GM21717 (cell line): Measurements from ENCODE around the gene ANKFN1.
A peak's percentile ranks its signal among the peaks of the same experiment; 100 is the strongest.

Source experiments
- ATAC-seq: cut with Tn5 transposase; IDR thresholded peaks from one replicate; pipeline ENCODE4 v1.9.1; 2021; ENCODE audit warnings: mild to moderate bottlenecking, moderate library complexity; ENCODE audit not compliant: unreplicated experiment

ANKFN1 gene

GRCh38 chr17:56497132-56497531 lies 343.9 kb downstream of the ANKFN1 start:
- ATAC-seq, result no peak

- no peak for ATAC-seq
These were observed 346.6 kb downstream of the ANKFN1 start for GRCh38 chr17:56499799-56500388.

GRCh38 chr17:56502120-56502654 lies 348.9 kb downstream of the ANKFN1 start:
- no peak for ATAC-seq

- ATAC-seq, result peak; percentile 64
These were observed 352.0 kb downstream of the ANKFN1 start for GRCh38 chr17:56505154-56505756.

- no peak for ATAC-seq
These were observed 353.1 kb downstream of the ANKFN1 start for GRCh38 chr17:56506349-56506748.

GRCh38 chr17:56510554-56511342 lies 357.5 kb downstream of the ANKFN1 start:
- ATAC-seq, result no peak

GRCh38 chr17:56514264-56514663 lies 361.0 kb downstream of the ANKFN1 start:
- ATAC-seq, result no peak

- ATAC-seq, result no peak
These were observed 361.6 kb downstream of the ANKFN1 start for GRCh38 chr17:56514899-56515298.

- ATAC-seq, result no peak
These were observed 368.3 kb downstream of the ANKFN1 start for GRCh38 chr17:56521414-56522141.

- no peak for ATAC-seq
These were observed 369.8 kb downstream of the ANKFN1 start for GRCh38 chr17:56523042-56523441.

GRCh38 chr17:56528696-56529095 lies 375.4 kb downstream of the ANKFN1 start:
- ATAC-seq, result no peak

GRCh38 chr17:56532926-56533325 lies 379.7 kb downstream of the ANKFN1 start:
- ATAC-seq, result no peak

GRCh38 chr17:56536766-56537165 lies 383.5 kb downstream of the ANKFN1 start:
- ATAC-seq, result no peak

GRCh38 chr17:56540836-56541235 lies 387.6 kb downstream of the ANKFN1 start:
- no peak for ATAC-seq

- no peak for ATAC-seq
These were observed 390.0 kb downstream of the ANKFN1 start for GRCh38 chr17:56543280-56543679.

GRCh38 chr17:56545106-56545505 lies 391.8 kb downstream of the ANKFN1 start:
- no peak for ATAC-seq

GRCh38 chr17:56545930-56546329 lies 392.7 kb downstream of the ANKFN1 start:
- no peak for ATAC-seq

GRCh38 chr17:56548661-56549060 lies 395.4 kb downstream of the ANKFN1 start:
- ATAC-seq, result no peak

GRCh38 chr17:56549501-56549900 lies 396.2 kb downstream of the ANKFN1 start:
- ATAC-seq, result no peak

GRCh38 chr17:56557682-56558081 lies 404.4 kb downstream of the ANKFN1 start:
- ATAC-seq, result no peak

GRCh38 chr17:56558088-56558487 lies 404.8 kb downstream of the ANKFN1 start:
- no peak for ATAC-seq
